Smooth muscle cell (in vitro differentiated cells): Measurements from ENCODE around the gene BCL2L1. TPM values are rescaled to one million over a fixed set of nuclear protein-coding genes. Genes with fewer than 3 reads are reported as not detected.

ENCODE experiments used
- DNase-seq: peaks from one replicate; lab custom pipeline; 2025; ENCODE audit not compliant: unreplicated experiment; lab: John Stamatoyannopoulos, UW
- H2AFZ ChIP-seq: fragments of 200-600 bp; sonication (generic); 2 replicates; pipeline ENCODE4 v1.6.0; 2016; ENCODE audit warnings: antibody characterized with exemption, low read depth, mild to moderate bottlenecking
- H3F3A ChIP-seq: fragments of 200-600 bp; sonication (generic); 2 replicates; pipeline ENCODE4 v1.6.0; 2017; ENCODE audit warnings: antibody characterized with exemption, low read depth
- H3K27ac ChIP-seq: fragments of 200-600 bp; sonication (generic); 2 replicates; pipeline ENCODE4 v1.5.1; 2016; ENCODE audit warnings: low read depth, mild to moderate bottlenecking
- H3K27me3 ChIP-seq: fragments of 200-600 bp; sonication (generic); 2 replicates; pipeline ENCODE4 v1.6.1; 2016; ENCODE audit warnings: low read depth, mild to moderate bottlenecking
- H3K36me3 ChIP-seq: fragments of 200-600 bp; sonication (generic); 2 replicates; pipeline ENCODE4 v1.5.1; 2016; ENCODE audit warnings: low read depth
- H3K4me1 ChIP-seq: fragments of 200-600 bp; sonication (generic); 2 replicates; pipeline ENCODE4 v1.5.1; 2016; ENCODE audit warnings: low read depth
- H3K4me2 ChIP-seq: fragments of 200-600 bp; sonication (generic); 2 replicates; pipeline ENCODE4 v1.6.0; 2016; ENCODE audit warnings: mild to moderate bottlenecking
- H3K4me3 ChIP-seq: fragments of 200-600 bp; sonication (generic); 2 replicates; pipeline ENCODE4 v1.5.1; 2016; ENCODE audit warnings: mild to moderate bottlenecking
- H3K79me2 ChIP-seq: fragments of 200-600 bp; sonication (generic); 2 replicates; pipeline ENCODE4 v1.6.0; 2016; ENCODE audit warnings: low read depth, mild to moderate bottlenecking
- H3K9ac ChIP-seq: fragments of 200-600 bp; sonication (generic); 2 replicates; pipeline ENCODE4 v1.6.0; 2016; ENCODE audit warnings: low read depth
- H3K9me3 ChIP-seq: fragments of 200-600 bp; sonication (generic); replicated peaks from 2 replicates; pipeline ENCODE4 v1.5.1; 2016; ENCODE audit warnings: low read depth
- H4K20me1 ChIP-seq: fragments of 200-600 bp; sonication (generic); 2 replicates; pipeline ENCODE4 v1.6.0; 2016; ENCODE audit warnings: low read depth
- WGBS: methylation state at CpG from one replicate; pipeline ENCODE4 v1.1.7; 2016; ENCODE audit warnings: low lambda C conversion rate; 5-methylcytosine and 5-hydroxymethylcytosine counted together
- polyA plus RNA-seq: library from polyadenylated mRNA; unstranded; fragments of >200 nt; fragmentation: Nextera tagmentation; extraction: Ambion mirVana; gene quantifications from 2 replicates; pipeline ENCODE4 v1.2.1, GENCODE V29; 2016
- total RNA-seq: library from RNA; depleted of rRNA; stranded (reverse); fragments of >200 nt; gene quantifications from 2 replicates; pipeline ENCODE4 v1.2.3, GENCODE V29; 2014
- TF ChIP-seq, protein P1 (sequence below): fragments of 200-600 bp; sonication (generic); IDR thresholded peaks from 2 replicates; pipeline ENCODE4 v1.5.1; 2017; ENCODE audit warnings: borderline replicate concordance, mild to moderate bottlenecking, antibody characterized with exemption; ENCODE audit not compliant: insufficient read depth, poor library complexity, severe bottlenecking

Gene BCL2L1
- total and polyA plus RNA-seq, 2 experiments from 2014 or later: 24.8 to 47.0 TPM

DNA sequence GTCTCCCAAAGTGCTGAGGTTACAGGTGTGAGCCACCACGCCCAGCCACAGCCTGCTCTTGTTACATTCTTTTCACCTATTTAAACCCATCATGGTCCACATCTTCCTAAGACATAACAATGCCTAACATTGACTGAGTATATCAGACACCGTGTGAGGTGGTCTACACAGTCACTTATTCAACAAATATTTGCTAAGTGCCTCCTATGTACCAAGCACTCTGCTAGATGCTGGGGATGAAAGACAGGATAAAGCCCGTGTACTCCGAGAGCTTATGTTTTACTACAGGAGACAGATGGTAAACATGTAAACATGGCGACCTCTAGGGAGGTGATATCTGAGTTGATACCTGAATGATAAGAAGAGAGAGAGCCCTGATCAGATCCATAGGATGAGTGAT, 12.7 kb downstream of the BCL2L1 start:
- Histone ChIP-seq H2AFZ (no peak overlapping the region), H3K36me3 (no peaks in the 10 kb centered on the region), H3K9ac (no peak overlapping the region), H3K4me2 (no peak overlapping the region), H3K4me3 (no peak overlapping the region), H3K4me1 (peaks cover 26% of the 10 kb centered on the region), H3K79me2 (peaks cover 64% of the 10 kb centered on the region), H4K20me1 (no peaks in the 10 kb centered on the region), H3F3A (peaks cover 13% of the 10 kb centered on the region), H3K27me3 (no peaks in the 10 kb centered on the region), H3K27ac (peak overlapping the region; percentile 82), H3K9me3 (no peaks in the 10 kb centered on the region)
- WGBS: 96% methylated on average over 5 of the region's 5 CpGs
- no peak for DNase-seq
- TF ChIP-seq, protein P1, sequence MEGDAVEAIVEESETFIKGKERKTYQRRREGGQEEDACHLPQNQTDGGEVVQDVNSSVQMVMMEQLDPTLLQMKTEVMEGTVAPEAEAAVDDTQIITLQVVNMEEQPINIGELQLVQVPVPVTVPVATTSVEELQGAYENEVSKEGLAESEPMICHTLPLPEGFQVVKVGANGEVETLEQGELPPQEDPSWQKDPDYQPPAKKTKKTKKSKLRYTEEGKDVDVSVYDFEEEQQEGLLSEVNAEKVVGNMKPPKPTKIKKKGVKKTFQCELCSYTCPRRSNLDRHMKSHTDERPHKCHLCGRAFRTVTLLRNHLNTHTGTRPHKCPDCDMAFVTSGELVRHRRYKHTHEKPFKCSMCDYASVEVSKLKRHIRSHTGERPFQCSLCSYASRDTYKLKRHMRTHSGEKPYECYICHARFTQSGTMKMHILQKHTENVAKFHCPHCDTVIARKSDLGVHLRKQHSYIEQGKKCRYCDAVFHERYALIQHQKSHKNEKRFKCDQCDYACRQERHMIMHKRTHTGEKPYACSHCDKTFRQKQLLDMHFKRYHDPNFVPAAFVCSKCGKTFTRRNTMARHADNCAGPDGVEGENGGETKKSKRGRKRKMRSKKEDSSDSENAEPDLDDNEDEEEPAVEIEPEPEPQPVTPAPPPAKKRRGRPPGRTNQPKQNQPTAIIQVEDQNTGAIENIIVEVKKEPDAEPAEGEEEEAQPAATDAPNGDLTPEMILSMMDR: no peak

DNA sequence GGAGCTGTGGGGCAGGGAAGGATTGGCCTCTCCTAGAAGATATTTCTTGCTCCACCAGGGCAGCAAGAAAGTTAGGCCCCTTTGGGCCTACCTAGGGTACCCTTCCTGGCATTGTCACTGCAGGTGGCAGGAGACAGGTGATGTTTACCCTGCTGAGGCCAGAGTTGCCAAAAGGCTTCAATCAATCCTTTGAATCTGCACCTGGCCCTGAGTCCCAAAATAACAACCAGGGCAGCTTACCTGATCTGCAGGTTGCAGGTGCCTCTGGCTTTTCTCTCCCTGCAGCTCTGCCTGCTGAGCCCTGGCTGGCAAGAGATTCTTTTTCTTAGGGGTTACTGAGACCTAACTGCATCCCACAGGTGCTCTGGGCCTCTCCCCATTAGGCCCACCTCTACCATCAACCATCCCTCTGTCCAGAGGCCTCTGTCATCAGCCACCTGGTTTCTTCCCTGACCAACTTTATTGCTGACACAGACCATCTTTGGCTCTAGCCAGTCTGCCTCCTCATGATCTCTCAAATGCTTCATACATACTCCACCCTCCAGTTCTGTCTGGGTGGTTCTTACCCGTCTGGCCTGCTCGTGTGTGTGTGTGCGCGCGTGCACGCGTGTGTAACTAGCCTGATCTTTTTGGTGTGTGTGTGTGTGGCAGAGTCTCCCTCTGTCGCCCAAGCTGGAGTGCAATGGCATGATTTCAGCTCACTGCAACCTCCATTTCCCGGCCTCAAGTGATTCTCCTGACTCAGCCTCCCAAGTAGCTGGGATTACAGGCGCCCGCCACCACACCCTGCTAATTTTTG, 13.7 kb downstream of the BCL2L1 start:
- H2AFZ ChIP-seq: no peak overlapping the region
- H3K79me2 ChIP-seq: peaks cover 54% of the 10 kb centered on the region
- no peak overlapping the region for H3K9ac ChIP-seq
- no peaks in the 10 kb centered on the region for H3K36me3 ChIP-seq
- H3K27me3 ChIP-seq: no peaks in the 10 kb centered on the region
- peaks cover 25% of the 10 kb centered on the region for H3K4me1 ChIP-seq
- peaks cover 7% of the 10 kb centered on the region for H3F3A ChIP-seq
- H3K27ac ChIP-seq: no peak overlapping the region
- WGBS: 93% methylated on average over 11 of the region's 11 CpGs
- TF ChIP-seq, protein P1: no peak
- no peak overlapping the region for H3K4me3 ChIP-seq
- H3K9me3 ChIP-seq: no peaks in the 10 kb centered on the region
- no peak overlapping the region for H3K4me2 ChIP-seq
- no peak for DNase-seq
- no peaks in the 10 kb centered on the region for H4K20me1 ChIP-seq

DNA sequence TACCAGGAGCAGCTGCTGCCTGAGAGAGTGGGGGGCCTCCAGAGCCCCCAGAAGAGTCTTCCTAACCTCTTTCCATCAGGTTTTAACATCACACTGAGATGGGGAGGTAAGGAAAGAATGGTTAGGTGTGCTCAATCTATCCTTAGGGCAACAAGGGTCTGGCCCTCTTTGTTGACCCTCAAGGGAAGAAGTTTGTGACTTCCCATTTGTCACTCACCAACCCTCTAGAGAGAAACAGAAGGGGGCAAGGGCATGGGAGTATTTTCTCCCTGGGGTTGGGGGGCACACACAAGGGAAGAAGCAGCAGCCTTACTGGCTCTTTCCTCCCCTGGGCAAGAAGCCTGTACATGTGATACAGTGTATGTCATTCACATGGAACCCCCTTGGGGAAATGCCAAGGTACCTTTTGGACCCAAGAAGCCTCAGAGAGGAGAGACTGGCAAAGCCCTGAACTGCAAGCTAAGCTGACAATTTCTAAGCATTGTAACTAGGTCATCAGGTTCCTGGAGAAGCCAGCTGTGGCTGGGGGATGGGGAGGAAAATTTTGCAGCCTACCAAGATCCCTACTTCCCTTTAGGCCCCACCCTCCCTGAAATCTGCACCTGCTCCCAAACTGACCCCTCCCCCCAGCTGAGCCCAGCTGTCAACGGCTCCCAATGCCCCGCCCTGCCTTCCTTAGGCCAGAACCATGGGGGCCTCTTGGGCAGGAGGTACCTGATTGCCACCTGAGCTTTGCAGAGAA, 14.5 kb downstream of the BCL2L1 start:
- Histone ChIP-seq H3K79me2 (peaks cover 51% of the 10 kb centered on the region), H3K27ac (no peak overlapping the region), H3K4me1 (peaks cover 17% of the 10 kb centered on the region), H4K20me1 (no peaks in the 10 kb centered on the region), H3K9ac (no peak overlapping the region), H2AFZ (no peak overlapping the region), H3K4me2 (no peak overlapping the region), H3K9me3 (no peaks in the 10 kb centered on the region), H3K36me3 (no peaks in the 10 kb centered on the region), H3K27me3 (no peaks in the 10 kb centered on the region), H3F3A (peaks cover 3% of the 10 kb centered on the region), H3K4me3 (no peak overlapping the region)
- TF ChIP-seq, protein P1: no peak
- 72% methylated on average over 2 of the region's 2 CpGs for WGBS
- no peak for DNase-seq

DNA sequence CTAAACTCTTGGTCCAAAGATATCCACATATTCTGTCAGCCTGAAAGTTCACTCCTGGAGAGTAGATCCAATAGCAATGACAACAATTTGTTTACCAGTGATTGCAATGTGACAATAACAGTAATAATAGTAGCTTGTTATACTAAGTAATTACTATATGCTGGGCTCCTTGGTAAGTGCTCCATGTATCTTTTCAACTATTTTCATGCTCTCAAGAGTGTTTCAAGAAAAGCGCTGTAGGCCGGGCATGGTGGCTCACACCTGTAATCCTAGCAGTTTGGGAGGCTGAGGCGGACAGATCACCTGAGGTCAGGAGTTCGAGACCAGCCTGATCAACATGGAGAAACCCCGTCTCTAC, 15.4 kb downstream of the BCL2L1 start:
- no peak overlapping the region for H2AFZ ChIP-seq
- peaks cover 52% of the 10 kb centered on the region for H3K79me2 ChIP-seq
- H3K9ac ChIP-seq: no peak overlapping the region
- no peak overlapping the region for H3K27ac ChIP-seq
- TF ChIP-seq, protein P1: no peak
- no peaks in the 10 kb centered on the region for H4K20me1 ChIP-seq
- H3K4me3 ChIP-seq: no peak overlapping the region
- no peak for DNase-seq
- H3K9me3 ChIP-seq: no peaks in the 10 kb centered on the region
- H3K4me1 ChIP-seq: peaks cover 8% of the 10 kb centered on the region
- 98% methylated on average over 5 of the region's 5 CpGs for WGBS
- no peaks in the 10 kb centered on the region for H3K27me3 ChIP-seq
- no peaks in the 10 kb centered on the region for H3K36me3 ChIP-seq
- peaks cover 2% of the 10 kb centered on the region for H3F3A ChIP-seq
- H3K4me2 ChIP-seq: no peak overlapping the region
